Stimulated activated CD4-positive, alpha-beta T cell treated with anti-CD3 and anti-CD28 coated beads, Interleukin-12 subunit alpha, Interleukin-12 subunit beta, amount 100 ng/mL, for 24 hours (primary cell): ENCODE data around the gene SAMD5.

Experiments used
- DNase-seq, 2 experiments: peaks; one replicate each; pipeline ENCODE4 v3.0.0-alpha.2; 2020; ENCODE audit warnings: low read depth in 2 of 2

Gene SAMD5

DNA sequence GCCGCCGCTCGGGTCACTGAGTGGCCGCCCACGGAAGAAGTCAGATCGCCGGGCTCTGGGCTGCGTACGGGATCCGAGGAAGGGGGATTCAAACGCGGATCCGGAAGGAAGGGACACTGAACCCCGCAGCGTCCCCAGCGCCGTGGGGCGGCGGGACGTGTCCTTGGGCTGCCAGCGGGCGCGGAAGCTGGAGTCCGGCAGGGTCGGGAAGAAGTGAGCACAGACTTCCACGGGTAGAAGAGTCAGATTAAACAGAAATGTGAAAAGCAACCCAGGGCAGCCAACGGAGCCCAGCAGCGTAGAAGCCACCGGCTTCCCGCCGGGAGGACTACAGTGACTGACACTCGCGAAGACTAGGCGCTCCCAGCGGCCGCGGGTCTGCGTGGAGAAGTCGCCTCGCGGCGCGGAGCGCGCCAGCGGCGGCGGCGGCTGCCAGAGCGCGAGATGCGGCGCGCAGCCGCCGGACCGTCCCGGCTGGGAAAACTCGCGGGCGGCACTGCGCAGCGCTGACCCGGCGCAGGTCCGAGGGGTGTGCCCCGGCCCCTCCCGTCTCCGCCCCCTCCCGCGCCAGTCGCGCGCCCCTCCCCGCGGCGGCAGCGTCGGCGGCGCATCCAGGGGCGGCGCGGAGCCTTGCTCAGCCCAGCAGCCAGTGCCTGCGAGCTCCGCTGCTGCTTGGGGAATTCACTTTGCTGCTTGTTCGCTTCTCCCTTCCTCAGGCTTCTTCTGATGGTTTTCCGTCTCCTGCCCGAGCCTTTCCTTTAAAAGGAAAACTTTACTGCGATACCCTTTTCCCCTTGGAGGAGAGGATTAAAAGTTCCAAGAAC is at the start of gene SAMD5:
Gene SAMD5 (plus strand): TSS at position 649 of the 824 bp plus-strand sequence. CDS start 239 bp downstream, outside the sequence.
- DNase-seq, result no peak

DNA sequence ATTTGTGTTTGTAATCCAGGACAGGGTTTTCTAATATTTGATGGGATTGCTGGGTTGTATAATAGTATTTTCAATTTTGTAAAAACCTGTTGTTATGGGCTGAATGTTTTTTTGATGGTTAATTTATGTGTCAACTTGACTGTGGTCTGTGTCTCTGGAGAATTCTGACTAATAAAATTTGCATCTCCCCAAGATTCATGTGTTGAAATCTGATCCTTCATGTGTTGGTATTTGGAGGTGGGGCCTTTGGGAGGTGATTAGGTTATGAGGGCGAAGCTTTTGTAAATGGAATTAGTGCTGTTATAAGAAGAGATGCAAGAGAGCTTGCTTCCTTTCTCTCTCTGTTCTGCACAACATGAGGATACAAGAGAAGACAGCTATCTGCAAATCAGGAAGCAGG is 48.7 kb upstream of the SAMD5 start:
- no peak for DNase-seq

DNA sequence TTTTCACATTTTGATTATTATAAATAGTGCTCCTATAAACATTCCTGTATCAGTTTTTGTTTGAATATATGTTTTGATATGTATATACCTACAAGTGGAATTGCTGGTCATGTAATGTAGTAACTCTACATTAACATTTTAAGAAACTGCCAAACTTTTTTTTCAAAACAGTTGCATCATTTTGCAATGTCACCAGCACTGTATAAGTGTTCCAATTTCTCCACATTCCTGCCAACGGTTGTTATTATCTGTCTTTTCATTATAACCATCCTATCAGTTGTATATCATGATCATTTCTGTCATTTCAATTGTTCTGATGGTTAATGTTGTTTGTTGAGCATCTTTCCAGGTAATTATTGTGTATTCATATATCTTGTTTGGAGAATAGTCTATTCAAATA is 44.8 kb upstream of the SAMD5 start:
- no peak for DNase-seq

DNA sequence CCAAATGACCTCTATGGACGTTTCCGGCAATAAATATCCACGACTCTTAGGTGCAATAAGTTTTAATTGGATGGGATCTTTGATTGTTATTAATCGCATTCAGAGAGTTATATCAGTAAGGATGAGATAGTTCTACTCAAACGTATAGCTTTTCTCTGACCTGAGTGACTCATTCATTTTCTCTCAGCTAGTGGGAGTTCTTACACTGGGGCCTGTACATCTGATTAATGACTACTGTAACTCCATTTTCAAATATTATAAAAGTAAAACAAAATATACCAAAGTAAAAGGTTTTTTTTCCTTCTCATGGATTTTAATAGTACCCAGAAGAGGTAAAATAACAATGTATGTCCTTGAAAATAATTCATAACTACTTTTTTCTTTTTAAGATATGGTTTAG is 41.1 kb upstream of the SAMD5 start:
- DNase-seq, result no peak

DNA sequence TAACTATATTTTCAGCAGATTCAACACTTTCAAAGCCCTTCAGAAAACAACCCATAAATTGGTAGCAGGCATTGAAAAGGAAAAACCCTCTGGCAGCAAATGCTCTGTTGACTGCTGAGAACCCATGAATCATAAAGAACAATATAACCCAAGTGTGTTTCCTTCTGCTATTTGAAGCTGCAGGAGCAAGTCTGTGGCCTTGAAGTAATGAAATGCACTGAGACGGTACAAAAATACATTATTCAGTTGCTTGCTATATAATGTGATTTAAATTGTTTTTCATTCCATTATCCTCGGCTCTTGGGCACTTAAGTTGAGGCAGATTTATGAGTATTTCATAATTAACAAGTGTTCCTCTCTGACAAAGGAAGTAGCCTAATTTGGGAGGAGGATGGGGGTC is 40.6 kb upstream of the SAMD5 start:
- no peak for DNase-seq

DNA sequence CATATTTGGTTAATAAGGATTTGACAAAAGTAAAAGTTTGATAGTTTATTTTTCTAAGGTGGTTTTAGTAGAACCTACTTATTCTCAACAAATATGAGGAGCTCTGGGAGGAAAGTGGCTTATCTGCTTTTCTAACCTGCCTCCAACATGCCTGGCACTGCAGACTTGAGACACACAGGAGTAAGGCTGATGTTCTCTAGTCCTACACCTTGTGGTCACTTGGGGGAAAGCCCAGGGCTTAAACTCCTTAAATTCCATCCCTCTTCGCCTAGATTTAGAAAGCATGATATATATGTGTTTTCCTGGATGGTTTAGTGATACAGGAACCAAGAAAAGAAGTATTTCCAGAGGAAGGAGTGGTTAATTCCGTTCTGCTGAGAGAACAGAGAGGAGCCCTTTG is 39.9 kb upstream of the SAMD5 start:
- DNase-seq, result no peak

DNA sequence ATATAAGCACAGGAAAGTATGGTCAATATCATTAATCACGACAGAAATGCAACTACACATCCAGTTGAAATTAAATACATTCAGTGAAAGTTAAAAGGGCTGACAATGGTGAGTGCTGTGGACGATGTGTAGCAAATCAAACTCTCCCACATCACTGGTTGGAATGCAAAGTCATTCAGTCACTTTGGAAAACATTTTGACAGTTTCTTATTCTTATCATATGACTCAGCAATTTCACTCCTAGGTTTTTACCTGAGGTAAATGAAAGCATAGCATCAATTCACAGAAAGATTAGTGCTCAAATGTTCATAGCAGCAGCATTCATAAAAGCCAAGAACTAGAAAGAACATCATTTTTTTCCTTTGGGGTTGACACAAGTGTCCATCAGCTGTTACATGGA is 28.6 kb upstream of the SAMD5 start:
- no peak for DNase-seq

DNA sequence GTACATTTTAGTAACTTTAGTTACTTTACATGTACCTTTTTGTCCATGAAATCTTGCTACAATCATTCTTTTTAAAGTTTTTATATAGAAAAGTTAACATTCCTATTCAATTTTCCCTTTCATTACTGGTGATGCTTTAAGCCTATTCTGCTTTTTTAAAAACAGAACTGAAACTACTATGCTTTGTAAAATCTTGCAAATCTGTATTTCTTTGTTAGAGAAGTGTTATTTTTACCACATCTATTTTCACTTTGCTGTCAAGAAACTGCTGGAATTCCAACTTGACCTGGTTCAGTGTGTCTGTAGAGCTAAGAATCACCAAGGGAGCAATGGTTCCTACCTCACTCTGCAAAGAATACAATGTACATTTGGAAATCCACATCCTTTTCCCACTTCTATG is 21.8 kb upstream of the SAMD5 start:
- no peak for DNase-seq

DNA sequence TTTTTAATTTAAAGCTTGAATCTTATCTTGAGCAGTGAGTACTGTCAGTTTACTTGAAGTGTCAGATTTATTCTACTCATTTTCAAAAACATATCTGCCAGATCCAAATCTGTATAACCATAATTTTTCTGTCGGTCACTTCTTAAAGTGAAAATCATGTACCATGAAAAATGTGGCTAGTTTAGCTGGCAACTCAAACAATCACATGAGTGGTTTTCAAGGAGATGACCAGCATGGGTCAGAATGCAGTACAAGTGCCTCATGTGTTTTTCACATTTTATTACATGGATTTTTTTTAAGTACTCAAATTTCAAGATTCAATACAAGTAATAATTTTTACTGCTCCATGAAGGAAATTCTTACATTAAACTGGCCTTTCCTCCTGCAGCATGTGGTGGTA is 11.0 kb upstream of the SAMD5 start:
- no peak for DNase-seq

DNA sequence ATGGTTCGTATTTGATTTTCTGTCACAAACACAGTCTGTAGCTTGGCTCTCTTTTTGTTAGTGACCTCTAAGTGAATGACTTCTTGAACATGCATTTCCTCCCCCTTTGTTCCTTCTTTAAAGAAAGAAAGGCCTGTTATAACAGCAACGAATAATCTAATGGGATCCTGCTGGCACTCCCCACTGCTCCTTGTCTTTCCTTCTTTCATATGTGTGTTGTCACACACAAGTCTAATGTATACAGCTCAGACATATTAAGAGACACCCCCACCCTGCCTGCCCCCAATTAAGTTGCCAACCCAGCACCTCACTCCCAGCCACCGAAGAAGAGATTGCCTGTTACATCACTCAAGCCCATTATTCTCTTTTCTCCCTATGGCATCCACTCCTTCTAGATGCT is 4.9 kb upstream of the SAMD5 start:
- no peak for DNase-seq

DNA sequence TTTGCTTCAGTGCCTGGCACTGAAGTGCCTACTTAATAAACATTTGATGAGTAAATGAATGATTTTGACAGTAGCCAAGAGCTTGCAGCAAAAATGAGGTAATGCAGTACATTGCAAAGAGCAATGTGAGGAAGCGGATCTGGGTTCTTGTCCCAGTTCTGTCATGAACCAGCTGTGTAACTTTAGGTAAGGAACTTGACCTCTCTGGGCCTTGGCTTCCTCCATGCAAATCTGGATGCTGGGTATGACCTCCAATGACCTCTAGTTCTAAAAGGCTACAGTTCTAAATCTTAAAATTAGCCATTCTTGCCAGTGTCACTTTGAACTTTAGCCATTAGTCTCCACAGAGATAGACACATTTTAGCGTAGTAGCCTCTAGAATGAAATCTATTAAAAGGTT is 3.6 kb upstream of the SAMD5 start:
- no peak for DNase-seq

DNA sequence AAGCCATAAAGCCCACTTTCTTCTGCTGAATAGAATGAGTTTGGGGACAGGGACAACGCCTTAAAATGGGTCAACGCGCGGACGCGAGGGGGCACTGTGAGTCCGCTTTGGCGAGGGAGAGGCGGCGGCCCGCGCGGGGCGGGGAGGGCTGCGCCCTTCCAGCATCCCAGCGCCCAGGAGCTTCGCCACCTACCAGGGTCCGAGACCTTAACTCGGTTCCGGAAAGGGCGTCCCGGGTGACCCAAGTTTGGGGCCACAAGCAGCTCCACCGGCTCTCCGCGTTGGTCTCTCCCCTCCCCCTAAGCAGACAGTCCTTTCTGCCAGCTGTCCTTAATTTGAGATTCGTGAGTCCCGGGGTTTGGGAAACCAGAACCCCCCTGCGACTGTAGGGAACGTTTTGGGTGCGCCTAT is 1.8 kb upstream of the SAMD5 start:
- peak; percentile 16 to 52 for DNase-seq

DNA sequence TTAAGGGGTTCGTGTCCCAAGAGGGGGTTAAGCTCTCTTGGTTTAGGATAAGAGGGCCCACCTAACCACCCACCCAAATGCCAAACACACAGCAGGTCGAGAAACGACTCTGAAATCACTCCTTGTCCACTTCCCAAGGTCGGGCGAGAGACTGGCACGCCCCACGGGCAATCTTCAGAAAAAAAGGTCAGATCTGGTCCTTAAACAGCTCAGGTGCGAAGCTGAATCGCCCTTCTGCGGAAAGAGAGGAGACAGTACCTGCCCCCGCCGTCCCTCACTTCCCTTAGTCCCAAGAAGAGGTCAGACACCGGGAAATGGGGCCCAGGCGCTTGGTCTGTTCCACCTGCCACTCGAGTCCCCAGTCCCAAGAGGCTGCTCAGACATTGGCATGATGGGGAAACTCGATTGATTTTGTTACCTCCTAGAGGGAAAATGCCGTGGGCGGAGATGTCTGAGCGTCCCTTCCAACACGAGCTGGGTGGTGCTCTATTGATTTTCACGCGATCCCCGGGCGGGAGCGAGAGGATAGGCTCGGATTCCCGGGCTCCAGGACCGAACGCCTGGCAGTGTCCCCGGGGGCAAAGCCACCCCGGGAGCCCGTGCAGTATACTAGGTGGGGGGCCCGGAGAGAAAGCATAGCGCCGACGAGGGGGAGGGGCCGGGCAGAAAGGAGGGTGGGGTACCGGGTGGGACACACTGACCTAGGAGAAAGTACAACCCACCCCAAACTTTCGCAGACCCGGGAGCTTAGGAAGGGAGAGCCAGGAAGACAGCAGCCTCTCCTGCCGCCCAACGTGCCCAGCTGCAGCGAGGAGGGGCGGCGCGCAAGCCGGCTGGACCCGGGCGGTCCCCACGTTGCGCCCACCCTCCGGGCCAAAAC is 1.1 kb upstream of the SAMD5 start:
- DNase-seq, result no peak

DNA sequence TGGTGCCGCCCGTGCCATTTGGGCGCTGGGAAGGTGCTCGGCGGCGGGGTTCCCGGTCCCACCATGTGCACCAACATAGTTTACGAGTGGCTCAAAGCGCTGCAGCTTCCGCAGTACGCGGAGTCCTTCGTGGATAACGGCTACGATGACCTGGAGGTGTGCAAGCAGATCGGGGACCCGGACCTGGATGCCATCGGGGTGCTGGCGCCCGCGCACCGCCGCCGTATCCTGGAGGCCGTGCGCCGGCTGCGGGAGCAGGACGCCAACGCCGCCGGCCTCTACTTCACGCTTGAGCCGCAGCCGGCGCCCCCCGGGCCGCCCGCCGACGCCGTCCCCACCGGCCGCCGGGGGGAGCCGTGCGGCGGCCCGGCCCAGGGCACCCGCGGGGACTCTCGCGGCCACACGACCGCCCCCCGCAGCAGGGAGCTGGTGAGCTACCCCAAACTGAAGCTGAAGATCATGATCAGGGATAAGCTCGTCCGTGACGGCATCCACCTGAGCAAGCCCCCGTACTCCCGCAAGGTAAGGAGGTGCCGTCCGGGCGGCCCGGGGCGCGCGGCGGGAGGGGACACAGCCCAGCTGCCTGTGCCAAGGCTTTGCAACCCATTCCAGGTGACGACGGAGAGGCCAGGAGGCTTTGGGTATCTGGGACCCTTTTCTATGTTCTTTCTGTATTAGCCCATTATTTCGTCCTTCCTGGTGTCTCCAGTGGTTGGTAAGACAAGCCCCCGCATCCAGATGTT is 547 bp downstream of the SAMD5 start:
- no peak for DNase-seq

DNA sequence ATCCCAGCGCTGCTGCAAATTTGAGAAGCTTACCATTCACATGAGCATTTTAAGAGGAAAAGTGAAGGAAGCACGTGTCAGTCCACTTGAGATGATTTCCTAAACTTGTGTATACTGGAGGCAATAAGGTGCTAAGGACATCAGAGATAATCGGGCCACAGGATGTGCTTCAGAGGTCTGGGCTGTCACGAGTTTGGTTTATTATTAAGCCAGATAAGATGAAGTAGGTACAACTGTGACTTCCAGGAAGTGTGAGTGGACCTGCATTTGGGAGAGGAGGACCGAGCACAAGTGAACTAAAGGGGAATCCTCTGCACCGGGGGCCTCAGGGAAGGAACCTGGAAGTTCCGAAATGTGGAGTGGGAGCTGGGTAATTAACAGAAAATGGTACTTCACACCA is 1.4 kb downstream of the SAMD5 start:
- DNase-seq, result no peak

DNA sequence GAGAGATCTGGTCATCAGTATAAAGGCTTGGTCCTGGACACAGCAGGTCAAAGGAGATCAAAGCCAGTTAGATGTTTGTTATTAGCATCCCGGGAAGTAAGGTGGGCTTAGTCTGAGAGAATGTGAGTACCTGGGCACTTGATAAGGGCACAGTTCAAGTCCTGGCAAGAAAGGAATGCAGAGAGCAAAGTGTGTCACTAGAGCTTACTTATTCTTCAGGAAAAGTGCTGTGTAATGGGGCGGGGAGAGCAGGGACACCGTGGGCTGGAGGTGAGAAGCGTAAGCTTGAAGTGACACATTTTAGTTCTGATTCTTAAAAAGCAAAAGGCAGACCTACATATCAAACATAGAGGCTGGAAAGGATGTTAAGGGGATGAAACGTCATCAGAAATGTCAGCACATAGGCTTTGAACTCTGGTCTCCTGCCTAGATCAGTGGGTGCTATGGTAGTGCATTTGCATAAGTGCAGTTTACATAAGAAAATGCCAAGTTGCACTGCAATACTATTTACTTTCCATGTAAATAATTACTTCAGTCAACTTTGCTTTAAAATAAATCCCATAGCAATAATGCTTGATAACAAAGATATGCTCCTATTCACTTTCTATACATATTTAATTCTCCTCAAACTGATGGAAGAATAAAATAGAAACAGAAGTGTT is 2.6 kb downstream of the SAMD5 start:
- DNase-seq, result no peak

DNA sequence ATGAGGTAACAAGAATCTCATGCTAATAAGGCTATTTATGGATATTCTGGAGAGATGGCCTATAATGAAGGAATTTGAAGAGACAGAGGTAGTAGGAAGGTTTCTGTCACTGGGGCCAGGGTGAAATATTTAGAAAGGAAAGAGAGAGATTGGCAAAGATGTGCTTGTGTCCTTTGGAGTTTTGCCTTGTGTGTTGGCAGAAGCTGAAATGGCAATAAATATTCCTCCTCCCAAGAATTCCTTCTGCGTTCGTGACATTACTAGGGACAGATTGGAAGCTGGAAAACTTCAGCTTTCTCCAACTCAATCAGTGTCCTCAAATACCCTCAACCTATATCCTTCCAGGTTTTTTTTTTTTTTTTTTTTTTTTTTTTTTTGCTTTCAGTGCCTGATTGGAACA is 6.3 kb downstream of the SAMD5 start:
- no peak for DNase-seq

DNA sequence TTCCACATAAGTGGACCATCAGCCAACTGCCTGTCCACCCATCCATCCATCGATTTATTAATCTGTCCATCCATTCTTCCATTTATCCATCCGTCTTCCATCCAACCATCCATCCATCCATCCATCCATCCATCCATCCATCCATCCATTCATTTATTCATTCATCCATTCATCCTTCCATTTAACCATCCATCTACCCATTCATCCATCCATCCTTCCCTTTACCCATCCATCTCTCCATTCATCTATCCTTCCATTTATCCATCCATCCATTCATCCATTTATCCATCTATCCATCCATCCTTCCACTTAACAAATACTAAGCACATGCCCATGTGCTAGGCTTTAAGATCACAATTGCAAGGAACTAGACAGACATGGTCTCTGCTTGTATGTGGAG is 6.8 kb downstream of the SAMD5 start:
- no peak for DNase-seq

DNA sequence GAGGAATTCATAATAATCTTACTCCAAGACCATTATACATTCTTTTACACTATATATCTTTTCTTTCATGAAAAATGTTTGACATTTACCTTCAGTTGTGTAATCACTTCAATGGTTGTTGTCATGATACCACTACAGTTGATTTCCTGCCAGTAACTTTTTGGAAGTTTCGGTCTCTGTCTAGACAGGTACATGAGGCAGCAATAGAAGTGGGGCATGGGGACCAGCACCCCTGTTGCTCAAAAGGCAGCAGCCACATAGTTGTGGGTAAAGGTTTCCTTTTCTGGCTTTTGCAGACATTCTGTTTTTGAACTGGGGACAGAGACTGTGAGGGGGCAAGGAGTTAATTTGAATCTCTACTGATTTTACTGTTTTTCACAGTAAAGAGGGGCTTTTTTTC is 14.1 kb downstream of the SAMD5 start:
- no peak for DNase-seq

DNA sequence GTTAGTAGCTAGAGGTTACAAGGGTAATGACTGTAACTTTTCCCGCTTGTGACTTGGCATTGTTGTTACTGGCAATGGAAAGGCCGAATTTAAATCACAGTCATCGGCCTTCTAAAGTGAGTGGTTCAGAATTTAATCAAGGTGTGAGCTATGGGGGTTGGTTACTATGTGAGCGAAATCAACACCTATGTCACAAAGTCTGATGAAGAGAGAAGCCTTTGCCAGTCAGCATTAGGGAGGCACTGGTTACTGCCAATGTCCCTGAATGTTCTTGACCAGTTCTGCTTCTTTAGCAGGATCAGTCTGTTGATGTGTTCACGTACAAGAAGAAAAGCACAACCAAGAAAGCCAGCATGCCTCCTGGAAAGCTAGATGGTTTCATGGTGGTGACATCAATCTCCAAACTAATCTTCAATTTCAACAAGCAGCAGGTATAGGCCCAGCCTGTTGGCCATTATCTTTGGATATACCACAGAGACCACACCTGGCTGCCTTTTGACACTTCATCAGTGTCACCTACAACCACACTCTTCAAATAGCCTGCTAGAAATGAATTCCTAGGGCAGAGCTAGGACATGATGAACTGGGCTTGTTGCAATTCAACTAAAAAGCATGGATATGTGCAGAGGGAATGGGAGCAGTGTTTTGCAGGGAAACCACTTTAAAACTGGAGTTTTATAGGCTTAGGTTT is 17.2 kb downstream of the SAMD5 start:
- DNase-seq, result no peak

DNA sequence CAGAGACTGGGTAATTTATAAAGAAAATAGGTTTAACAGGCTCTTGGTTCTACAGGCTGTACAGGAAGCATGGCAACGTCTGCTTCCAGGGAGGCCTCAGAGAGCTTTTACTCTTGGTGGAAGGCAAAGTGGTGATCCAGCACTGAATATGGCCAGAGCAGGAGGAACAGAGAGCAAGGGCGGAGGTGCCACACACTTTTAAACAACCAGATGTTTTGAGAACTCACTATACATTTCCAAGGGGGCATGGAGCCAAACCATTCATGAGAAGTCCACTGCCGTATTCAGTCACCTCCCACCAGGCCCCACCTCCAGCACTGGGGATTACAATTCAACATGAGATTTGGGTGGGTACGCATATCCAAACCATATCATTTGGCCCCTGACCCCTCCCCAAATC is 18.7 kb downstream of the SAMD5 start:
- no peak for DNase-seq
